GM23338 (cell line): ENCODE data around the gene KLHL8.

Source experiments
- CREB1 ChIP-seq: fragments of 250-450 bp; sonication (Bioruptor Pico); IDR thresholded peaks from 2 replicates; pipeline ENCODE4 v1.5.0; 2020; ENCODE audit warnings: low read depth, mild to moderate bottlenecking, moderate library complexity
- CTCF ChIP-seq, 2 experiments: fragments of 200-600 bp in 1 of 2; sonication (generic) in 1 of 2; conservative IDR thresholded peaks; 2 replicates each; pipeline versions ENCODE4 v1.5.1 to v1.6.1; 2016 to 2017; ENCODE audit warnings: antibody characterized with exemption in 2 of 2, low read depth in 2 of 2, mild to moderate bottlenecking in 2 of 2, moderate library complexity in 1 of 2
- ETS1 ChIP-seq: IDR thresholded peaks from 2 replicates; pipeline ENCODE4 v1.6.1; 2016; ENCODE audit warnings: antibody characterized with exemption
- EZH2 ChIP-seq: fragments of 200-600 bp; sonication (generic); IDR thresholded peaks from one replicate; pipeline ENCODE4 v1.8.0; 2017; ENCODE audit warnings: antibody characterized with exemption, mild to moderate bottlenecking, low read depth; ENCODE audit not compliant: unreplicated experiment
- EZH2phosphoT487 ChIP-seq: fragments of 200-600 bp; sonication (generic); IDR thresholded peaks from one replicate; pipeline ENCODE4 v1.8.1; 2018; ENCODE audit warnings: antibody characterized with exemption; ENCODE audit not compliant: unreplicated experiment
- NANOG ChIP-seq: IDR thresholded peaks from 2 replicates; pipeline ENCODE4 v1.6.1; 2016; ENCODE audit warnings: antibody characterized with exemption, borderline replicate concordance
- POLR2AphosphoS5 ChIP-seq: IDR thresholded peaks from 2 replicates; pipeline ENCODE4 v1.6.1; 2016; ENCODE audit warnings: antibody characterized with exemption, low read depth
- ZNF331 ChIP-seq: fragments of 250-450 bp; sonication (Bioruptor Pico); IDR thresholded peaks from 2 replicates; pipeline ENCODE4 v1.5.0; 2020; ENCODE audit warnings: low read depth, mild to moderate bottlenecking, moderate library complexity

GRCh38 chr4:87174672-87175071, 45.7 kb downstream of the KLHL8 start:
- no peak for TF ChIP-seq CTCF (conservative IDR thresholded peaks at IDR 0.05; ENCODE audit: low read depth in 2 of 2)
- no peak for TF ChIP-seq EZH2phosphoT487
- TF ChIP-seq POLR2AphosphoS5, result no peak
- TF ChIP-seq EZH2, result no peak
- no peak for TF ChIP-seq NANOG
- no peak for TF ChIP-seq ZNF331 (CRISPR knock-in tag)
- TF ChIP-seq ETS1, result no peak
- TF ChIP-seq CREB1 (CRISPR knock-in tag), result no peak
